SU-DHL-6 (cell line): ENCODE data around the gene SHLD2.
"Not testable (repeated sequence)": the region's sequence is repeated elsewhere in the genome, so short reads cannot be mapped to it uniquely, and the experiment has no call there.

Experiments
- EZH2phosphoT487 ChIP-seq: fragments of 200-600 bp; sonication (generic), shearing (Covaris generic); conservative IDR thresholded peaks from 2 replicates; pipeline ENCODE4 v1.6.1; 2018; ENCODE audit warnings: mild to moderate bottlenecking, antibody characterized with exemption, low read length, moderate library complexity, mixed read lengths
- TF ChIP-seq, protein P1 (sequence below): fragments of 200-600 bp; sonication (generic); IDR thresholded peaks from one replicate; pipeline ENCODE4 v1.5.1; 2017; ENCODE audit warnings: antibody characterized with exemption, mild to moderate bottlenecking, low read length, moderate library complexity; ENCODE audit not compliant: insufficient read depth, poor library complexity, severe bottlenecking

DNA sequence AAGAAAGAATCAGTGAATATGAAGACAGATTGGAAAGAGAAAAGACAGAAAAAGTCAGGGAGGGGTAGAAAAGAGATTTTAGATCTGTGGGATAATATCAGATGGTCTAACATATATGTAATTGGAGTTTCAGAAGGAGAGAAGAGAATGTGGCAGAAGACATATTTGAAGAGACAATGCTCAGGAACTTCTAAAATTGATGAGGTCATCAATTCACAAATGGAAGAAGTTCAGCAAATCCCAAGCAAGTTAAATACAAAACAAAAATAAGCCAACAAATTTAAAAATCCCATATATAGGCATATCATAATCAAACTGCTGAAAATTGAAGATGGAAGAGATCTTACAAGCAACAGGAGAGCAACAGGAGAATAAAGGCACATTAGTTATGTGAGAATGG lies 42.5 kb downstream of the SHLD2 start:
- TF ChIP-seq, protein P1, sequence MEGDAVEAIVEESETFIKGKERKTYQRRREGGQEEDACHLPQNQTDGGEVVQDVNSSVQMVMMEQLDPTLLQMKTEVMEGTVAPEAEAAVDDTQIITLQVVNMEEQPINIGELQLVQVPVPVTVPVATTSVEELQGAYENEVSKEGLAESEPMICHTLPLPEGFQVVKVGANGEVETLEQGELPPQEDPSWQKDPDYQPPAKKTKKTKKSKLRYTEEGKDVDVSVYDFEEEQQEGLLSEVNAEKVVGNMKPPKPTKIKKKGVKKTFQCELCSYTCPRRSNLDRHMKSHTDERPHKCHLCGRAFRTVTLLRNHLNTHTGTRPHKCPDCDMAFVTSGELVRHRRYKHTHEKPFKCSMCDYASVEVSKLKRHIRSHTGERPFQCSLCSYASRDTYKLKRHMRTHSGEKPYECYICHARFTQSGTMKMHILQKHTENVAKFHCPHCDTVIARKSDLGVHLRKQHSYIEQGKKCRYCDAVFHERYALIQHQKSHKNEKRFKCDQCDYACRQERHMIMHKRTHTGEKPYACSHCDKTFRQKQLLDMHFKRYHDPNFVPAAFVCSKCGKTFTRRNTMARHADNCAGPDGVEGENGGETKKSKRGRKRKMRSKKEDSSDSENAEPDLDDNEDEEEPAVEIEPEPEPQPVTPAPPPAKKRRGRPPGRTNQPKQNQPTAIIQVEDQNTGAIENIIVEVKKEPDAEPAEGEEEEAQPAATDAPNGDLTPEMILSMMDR = not testable (repeated sequence)
- not testable (repeated sequence) for TF ChIP-seq EZH2phosphoT487
